H7 (cell line): Measurements from ENCODE around the gene FAM9C. TPM values are rescaled to one million over a fixed set of nuclear protein-coding genes. Genes with fewer than 3 reads are reported as not detected.
"Not testable (repeated sequence)": the region's sequence is repeated elsewhere in the genome, so short reads cannot be mapped to it uniquely, and the experiment has no call there.

Source experiments
- DNase-seq: peaks from one replicate; pipeline ENCODE4 v3.0.0; 2012
- H3K27me3 ChIP-seq: 2 replicates; pipeline ENCODE4 v1.6.0; 2011; ENCODE audit warnings: mild to moderate bottlenecking, low read length; ENCODE audit not compliant: control insufficient read depth, insufficient read depth
- H3K36me3 ChIP-seq: replicated peaks from 2 replicates; pipeline ENCODE4 v1.5.1; 2011; ENCODE audit warnings: low read length; ENCODE audit not compliant: control insufficient read depth, insufficient read depth
- H3K4me3 ChIP-seq: 2 replicates; pipeline ENCODE4 v1.5.1; 2011; ENCODE audit warnings: low read depth, mild to moderate bottlenecking, control low read depth, low read length, moderate library complexity; ENCODE audit not compliant: insufficient read depth
- total RNA-seq: library from RNA; depleted of rRNA; stranded (reverse); fragments of >200 nt; shearing (Covaris generic); gene quantifications from 2 replicates; pipeline ENCODE4 v1.2.3, GENCODE V29; 2014

FAM9C gene
- total RNA-seq, 1 experiment from 2014 or later: 0.07 TPM

GRCh38 chrX:13033193-13033592 is 11.2 kb downstream of the FAM9C start:
- H3K27me3 ChIP-seq: no peaks in the 10 kb centered on the region
- no peak overlapping the region for H3K4me3 ChIP-seq
- no peak for DNase-seq
- H3K36me3 ChIP-seq: no peaks in the 10 kb centered on the region

DNA sequence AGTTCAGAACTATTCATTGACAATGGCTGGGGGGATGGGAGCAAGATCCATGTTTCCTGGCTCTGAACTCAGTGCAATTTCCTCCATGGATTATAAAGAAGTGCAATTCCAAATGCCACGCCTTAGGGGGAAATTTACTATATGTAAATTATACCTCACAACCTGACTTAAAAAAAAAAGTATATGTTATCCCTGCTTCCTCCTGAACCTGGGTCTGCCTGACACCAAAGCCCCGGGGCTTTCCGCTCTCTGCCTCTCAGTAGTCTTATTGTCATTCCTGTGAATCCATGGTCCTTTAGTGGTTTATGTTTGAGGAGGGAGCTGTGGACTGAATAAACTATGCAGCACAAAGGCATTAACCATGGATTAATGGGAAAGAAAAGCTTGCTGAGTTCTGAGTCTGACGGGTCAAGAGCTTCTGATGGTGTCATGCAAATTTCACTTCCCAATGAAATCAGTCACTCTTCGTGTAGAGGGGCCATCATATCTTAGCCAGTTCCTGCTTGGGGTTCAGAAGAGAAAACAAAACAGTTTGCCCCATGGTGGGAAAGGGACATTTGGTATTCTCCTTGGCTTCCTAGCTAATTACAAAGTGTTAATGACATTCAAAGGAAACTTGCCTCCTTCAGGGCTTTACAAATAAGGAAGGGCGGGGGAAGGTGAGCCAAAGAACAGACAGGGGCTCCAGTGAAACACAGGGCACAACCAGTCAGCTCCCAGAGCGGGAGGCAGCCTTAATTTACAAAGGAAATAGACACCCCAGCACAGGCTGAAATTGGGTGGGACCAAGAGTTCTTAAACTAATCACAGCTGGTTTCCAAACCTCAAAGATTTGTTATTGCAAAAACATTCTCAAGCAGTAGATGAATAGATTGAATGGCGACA is 14.3 kb downstream of the FAM9C start:
- DNase-seq: peak; percentile 40
- Histone ChIP-seq H3K27me3 (no peaks in the 10 kb centered on the region), H3K4me3 (no peak overlapping the region), H3K36me3 (no peaks in the 10 kb centered on the region)

GRCh38 chrX:13029637-13029886 is 14.9 kb downstream of the FAM9C start:
- H3K4me3 ChIP-seq: no peak overlapping the region

GRCh38 chrX:13028871-13029636 is 15.4 kb downstream of the FAM9C start:
- Histone ChIP-seq H3K4me3 (no peak overlapping the region), H3K36me3 (no peaks in the 10 kb centered on the region), H3K27me3 (no peaks in the 10 kb centered on the region)
- DNase-seq: peak; percentile 48

More at GRCh38 chrX:13029637-13029886, 14.9 kb downstream of the FAM9C start:
- Histone ChIP-seq H3K27me3 (no peaks in the 10 kb centered on the region), H3K36me3 (no peaks in the 10 kb centered on the region)
- DNase-seq: no peak

DNA sequence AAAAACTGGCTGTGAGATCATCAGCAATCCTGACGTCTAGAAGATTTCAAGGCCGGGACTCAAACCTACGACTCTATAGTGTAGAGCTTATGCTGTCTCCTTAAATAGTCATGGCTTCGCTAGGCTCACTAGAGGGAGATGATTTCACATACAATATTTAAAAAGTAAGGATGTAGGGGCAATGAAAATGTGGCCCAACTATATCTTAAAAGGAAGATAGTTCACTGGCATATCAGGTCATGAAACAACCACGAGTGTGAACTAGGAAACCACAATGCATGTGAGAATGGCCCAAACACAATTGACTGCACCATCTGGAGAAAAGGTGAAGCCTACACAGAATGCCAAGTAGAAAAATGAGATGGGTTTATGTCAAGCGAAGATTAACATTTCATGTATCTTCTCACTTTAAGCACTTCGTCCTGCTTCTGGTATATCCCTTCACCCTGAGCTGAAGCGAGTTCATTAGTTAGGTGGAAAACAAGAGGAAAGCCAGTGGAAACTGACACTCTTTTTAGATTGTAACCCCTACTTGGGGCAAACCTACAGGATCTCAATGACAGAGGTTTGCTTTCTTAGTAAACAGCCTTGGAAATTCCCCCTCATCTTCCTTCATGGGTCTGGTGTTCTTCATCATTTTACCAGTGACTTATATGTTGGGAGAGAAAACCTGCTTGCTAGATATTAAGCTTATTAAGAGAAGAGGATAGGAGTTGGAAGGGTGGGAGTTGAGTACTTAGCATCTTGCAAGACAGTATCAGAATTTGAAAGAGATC is 17.4 kb downstream of the FAM9C start:
- no peak overlapping the region for H3K4me3 ChIP-seq
- DNase-seq: no peak
- no peaks in the 10 kb centered on the region for H3K27me3 ChIP-seq
- H3K36me3 ChIP-seq: no peaks in the 10 kb centered on the region

DNA sequence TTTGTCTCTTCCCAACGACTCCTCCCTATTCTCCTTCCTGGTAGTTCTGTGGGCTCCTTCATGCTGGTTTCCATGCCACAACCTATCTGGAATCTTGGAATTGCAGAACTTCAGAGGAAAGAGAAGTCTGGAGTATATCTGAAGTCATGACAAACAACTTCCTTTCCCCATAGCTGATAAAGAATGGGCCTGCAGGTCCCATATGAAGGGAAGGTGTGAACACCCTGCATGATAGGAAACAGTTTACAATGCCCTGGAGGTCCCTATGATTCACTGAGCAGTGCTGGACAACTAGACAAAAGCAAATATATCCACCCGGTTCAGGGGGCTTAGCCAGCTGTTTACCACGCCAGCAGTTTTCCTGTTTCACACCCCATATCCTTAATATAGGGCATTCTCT is 19.4 kb downstream of the FAM9C start:
- no peak for DNase-seq
- Histone ChIP-seq H3K4me3 (no peak overlapping the region), H3K27me3 (no peaks in the 10 kb centered on the region), H3K36me3 (no peaks in the 10 kb centered on the region)

DNA sequence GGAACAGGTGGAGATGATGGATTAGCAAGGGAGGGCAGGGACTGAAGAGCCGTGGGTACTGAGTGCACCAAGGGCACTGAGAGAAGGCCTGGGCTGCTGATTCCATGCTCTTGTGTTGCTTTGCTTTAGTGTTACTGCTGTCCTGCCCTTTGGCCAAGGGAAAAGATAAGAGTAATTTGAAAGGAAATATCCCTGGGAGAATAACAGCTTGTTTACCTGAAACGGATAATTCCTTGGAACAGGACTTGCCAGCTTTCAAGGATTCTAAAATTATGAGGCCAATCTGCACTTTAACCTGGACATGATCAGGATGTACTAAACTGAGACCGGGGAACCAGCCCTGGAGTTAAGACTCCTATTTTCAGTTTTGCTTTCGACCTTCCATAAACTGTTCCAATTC is 20.4 kb downstream of the FAM9C start:
- H3K36me3 ChIP-seq: no peaks in the 10 kb centered on the region
- H3K27me3 ChIP-seq: no peaks in the 10 kb centered on the region
- H3K4me3 ChIP-seq: no peak overlapping the region
- no peak for DNase-seq

GRCh38 chrX:13023567-13023966 is 20.9 kb downstream of the FAM9C start:
- Histone ChIP-seq H3K36me3 (no peaks in the 10 kb centered on the region), H3K27me3 (no peaks in the 10 kb centered on the region), H3K4me3 (no peak overlapping the region)
- DNase-seq: no peak

DNA sequence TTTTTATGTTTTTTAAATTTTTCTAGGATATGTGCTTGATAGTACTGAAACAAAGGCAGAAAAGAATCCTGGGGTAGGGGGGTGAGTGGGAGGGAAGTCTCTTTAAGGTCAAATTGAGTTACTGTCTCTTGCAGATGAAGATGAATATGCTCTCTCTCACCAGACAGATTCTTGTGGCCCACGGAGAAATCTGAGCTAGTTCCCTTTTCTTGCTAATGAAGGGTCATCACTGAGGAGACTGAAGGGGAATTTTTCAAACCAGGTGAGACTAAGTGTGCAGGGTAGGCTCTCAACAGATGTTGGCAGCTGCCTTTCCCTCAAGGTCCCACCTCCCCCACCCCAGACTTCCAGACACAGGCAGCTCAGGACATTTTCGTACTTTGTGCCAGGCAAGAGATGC is 21.5 kb downstream of the FAM9C start:
- no peak for DNase-seq
- Histone ChIP-seq H3K4me3 (no peak overlapping the region), H3K27me3 (no peaks in the 10 kb centered on the region), H3K36me3 (no peaks in the 10 kb centered on the region)

GRCh38 chrX:13016731-13017130 is 27.7 kb downstream of the FAM9C start:
- not testable (repeated sequence) for H3K27me3 ChIP-seq, DNase-seq, H3K36me3 ChIP-seq, H3K4me3 ChIP-seq

GRCh38 chrX:13015536-13016236 is 28.7 kb downstream of the FAM9C start:
- DNase-seq: no peak
- H3K27me3 ChIP-seq: no peaks in the 10 kb centered on the region
- H3K4me3 ChIP-seq: no peak overlapping the region
- H3K36me3 ChIP-seq: no peaks in the 10 kb centered on the region

GRCh38 chrX:13014111-13015096 is 30.0 kb downstream of the FAM9C start:
- H3K27me3 ChIP-seq: no peaks in the 10 kb centered on the region
- DNase-seq: no peak

DNA sequence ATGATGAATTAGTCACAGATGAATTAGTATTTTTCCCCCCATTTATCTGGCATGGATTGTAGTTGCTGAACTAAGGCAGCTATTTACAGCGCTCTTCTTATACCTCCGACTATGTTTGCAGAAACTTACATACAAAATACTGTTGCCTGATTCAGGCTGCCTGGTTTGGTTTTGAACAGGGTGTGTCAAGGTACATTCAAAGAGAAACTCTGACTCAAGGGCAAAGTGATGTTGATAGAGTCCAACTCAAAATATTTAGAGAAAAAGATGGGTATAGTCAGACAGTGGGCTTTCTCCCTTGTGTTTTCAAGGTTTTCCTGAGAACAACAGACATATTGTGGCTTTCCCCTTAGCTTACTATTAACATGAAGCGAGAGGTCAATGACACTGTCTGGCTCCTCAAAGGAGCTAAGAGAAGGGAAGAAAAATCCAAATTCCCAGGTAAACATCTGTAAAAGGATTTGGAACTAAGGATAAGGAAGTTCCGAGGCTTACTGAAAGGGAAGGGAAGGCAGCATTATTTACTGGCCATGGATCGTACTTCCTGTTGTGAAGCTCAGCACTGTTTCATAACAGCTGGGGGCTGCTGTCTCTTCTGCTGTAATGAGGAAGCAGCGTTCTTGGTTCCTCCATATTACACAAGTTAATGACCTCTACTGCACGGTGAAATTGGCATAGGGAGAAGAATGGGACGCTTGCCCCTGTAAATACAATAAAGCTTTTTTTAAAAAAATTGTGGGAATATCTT is 30.9 kb downstream of the FAM9C start:
- DNase-seq: no peak
- no peaks in the 10 kb centered on the region for H3K27me3 ChIP-seq
- H3K4me3 ChIP-seq: no peak overlapping the region
- H3K36me3 ChIP-seq: no peaks in the 10 kb centered on the region

More at GRCh38 chrX:13014111-13015096, 30.0 kb downstream of the FAM9C start:
- no peaks in the 10 kb centered on the region for H3K36me3 ChIP-seq
- no peak overlapping the region for H3K4me3 ChIP-seq
